Hypothalamus (tissue), 51 donors: Measurements from ENCODE around the gene CLIC5.

Experiments used
- DNase-seq, 51 donors: peaks; one replicate each; lab custom pipeline; 2025; lab: John Stamatoyannopoulos, UW

CLIC5 gene

DNA sequence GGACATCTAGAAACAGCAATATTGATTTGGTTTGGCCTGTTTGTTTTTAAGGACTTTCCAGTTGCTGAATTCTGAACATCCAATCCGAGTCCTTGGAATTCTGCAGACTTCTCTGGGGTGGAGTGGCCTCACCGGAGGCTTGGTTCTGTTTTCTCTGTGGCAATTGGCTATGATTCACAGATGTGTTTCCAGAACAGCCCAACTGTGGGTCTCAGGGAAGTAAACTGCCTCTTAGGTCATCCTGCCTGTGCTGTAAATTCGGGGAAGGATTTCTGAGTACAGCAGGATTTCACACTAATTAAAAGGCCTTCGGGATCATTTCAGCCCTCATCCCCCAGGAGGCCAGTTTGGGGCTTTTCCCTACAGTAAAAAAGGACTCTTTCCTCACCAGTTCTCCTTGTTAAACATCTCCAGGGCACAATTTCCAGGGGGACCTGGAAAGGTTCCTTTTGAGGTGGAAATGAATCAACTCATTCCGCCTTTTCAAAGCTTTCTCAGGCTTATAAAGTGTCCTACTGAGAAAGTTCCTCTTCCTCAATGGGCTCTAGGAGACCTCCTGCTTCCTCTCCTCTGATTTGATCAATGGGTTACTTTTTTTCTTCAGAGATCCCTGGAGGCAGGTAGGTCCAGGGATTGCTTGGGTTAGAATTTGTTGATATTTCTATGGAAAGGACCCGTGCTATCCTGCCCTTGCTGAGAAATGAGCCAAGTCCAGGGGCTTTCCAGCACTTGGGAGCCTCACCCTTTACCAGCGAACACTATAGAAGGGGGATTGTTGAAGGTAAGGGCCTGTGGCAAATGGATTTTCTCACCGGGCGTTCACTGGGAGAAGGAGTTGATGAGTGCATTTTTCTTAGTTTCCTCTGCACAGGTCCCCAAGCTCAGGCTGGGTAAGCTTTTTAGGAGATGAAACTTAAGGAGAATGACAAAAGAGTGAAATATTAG lies 114.6 kb downstream of the CLIC5 start:
- DNase-seq, result no peak

DNA sequence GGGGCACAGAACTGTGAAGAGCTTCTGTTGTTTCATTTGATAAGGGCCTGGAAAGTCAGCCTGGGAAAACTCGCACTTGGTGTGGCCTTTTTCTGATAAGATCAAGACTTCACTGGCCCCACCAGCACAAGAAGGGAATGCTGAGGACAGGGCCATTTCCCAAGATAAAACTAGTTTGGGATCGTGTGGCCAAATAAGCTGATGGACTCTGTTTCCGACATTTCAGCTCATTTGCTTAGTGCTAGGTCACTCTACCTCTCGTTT lies 116.0 kb downstream of the CLIC5 start:
- no peak for DNase-seq

DNA sequence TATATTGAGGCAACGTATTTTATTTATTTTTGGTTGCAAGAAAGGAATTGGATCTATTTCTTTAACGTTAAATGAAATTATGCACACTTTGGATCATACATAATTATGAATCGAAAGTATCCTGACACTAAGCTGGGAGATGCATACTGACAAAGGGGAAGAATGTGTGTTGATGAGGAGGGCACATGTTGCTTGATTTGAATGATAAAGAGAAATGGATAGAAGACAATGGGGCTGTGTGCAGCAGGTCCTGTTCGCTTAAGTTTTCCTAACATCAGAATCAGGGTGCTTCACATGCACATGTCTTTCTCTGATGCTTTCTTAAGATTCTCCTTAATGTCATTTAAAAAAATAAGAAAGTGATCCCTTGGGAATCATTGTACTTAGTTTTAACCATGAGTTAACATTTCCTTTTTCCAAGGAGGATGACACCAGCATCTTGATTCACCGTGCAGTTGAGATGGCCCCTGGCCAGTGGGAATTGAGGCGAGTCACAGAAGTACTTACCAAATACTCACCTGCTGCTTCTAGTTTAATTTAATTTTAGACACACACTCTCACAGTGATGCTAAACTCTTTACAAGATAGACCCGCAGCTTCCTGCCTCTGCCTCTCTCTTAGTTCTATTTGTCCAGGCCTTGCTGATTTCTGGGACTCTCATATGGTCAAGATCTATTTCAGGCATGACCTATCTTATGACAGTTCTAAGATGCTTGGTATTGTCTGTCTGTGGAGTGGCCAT lies 116.5 kb downstream of the CLIC5 start:
- DNase-seq, result no peak

DNA sequence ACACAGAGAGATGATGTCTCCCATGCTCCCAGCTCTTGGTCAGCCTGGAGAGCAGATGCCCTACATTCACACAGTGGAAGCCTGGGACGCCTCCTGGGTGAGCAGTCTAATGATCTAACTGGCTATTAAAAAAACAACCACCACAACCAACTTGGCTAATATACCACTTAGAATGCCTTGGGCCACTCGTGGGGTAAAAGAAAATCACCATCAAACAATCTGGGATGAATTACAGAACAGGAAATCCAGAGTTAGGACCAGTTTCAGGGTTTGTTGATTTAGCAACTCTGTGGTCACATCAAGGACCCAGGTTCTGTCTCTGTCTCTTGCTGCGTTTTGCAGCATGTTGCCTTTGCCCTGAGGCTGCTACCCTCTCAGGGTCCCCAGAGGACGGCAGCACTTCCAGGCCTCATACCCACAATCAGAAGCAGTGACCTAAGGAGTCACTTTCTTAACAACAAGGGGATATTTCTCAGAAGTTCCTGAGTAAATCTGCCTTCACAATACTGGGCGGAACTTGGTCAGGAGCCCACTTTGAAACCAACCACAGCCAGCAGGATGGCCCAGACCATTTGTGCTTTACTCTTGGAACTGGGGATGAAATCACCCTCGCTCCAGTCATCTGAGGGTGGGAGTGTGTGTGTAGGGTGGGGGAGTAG lies 118.7 kb downstream of the CLIC5 start:
- DNase-seq, result peak in 2 of 51 donors; percentile 3 to 4

DNA sequence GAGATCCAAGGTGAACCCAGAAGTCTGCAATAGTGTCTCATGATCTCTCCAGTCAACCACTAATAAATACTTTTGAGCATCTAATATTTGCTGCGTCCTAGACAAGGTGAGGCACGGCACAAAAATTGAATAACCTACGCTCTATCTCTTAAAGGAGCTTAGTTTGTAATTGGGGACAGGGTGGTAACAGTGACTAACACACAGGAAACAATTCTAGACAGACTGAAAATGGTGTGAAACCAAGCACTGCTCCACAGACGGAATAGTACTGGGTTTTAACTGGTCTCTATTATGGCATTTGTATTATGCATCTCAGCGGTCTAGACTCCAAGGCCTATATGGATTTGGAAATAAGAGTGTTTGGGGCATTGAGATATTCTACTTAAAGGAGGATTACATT lies 120.1 kb downstream of the CLIC5 start:
- no peak for DNase-seq

DNA sequence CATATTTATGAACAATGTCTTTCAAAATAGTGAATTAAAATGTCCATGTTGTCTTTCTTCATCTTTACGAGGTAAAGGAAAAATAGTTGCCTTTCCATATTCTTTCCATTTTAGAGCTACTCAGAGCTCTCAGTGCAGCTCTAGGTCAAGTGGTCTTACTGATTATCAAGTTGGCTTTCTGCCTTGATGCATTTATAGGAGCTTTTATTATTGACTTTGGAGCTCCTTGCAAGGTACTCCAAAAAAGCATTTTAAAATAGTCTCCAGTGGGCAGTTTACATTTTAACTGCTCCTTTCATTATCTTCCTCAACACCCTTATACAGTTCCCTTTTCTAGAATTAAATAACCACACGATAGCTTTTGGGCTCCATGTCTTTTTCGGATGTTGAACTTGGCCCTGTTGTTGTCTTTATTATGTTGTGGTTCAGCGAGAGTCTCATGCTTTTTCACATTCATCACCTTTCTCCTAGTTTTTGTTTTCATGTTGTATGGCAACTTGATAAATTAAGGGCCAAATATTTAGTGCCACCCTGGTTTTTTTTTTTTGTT lies 122.9 kb downstream of the CLIC5 start:
- no peak for DNase-seq

DNA sequence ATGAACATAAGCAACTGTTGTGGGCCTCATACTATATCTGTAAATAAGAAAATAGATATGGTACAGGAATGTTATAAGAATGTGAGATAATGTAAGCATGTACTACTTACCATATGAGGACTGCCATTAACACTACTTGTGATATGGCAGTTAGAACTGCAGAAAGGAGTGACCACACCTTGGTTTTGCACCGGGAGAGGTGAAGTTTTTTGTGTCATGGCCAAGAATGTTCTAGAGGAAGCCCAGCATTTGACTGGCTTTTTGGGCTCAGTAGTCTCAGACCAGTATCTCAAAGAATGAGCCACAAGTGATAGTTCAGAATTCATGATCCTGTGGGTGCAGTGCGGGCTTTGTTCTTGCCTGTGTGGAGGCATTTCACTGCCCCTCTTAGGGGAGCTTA lies 123.5 kb downstream of the CLIC5 start:
- DNase-seq, result no peak

DNA sequence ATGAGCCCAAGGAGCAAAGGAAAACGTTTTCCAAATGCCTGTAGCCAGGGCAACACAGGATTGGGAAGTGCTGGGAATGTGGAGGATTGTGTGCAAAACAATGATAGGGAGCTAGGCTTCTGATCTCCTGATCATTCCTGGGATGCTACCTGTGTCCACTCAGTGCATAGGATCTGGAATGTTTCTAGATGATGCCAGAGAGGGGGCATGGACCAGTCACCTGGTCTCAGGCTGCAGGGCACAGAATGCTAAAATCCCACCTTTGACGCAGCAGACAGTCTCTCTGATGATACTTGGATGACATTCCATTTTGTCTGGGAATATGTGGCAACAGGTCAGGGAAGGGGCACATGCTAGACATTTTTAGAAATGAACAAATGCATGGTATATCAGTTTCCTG lies 128.9 kb downstream of the CLIC5 start:
- DNase-seq, result no peak

DNA sequence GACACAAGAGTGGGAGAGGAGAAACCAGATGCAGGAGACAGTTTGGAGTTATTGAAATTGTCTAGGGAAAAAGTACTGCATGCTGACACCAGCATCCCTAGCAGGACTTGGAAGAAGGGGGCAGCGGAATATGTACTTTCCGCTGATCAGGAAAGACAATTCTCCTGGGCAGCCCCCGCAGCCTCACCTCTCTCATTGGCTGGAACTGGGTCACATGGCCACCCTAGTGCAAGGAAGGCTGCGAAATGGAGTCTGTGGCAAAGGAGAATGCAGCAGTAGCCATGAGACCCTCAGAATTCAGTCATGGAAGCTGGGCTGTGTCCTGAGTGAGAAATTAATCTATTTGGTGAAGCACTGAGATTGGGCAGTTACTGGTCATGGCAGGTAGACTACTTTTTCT lies 131.3 kb downstream of the CLIC5 start:
- no peak for DNase-seq

DNA sequence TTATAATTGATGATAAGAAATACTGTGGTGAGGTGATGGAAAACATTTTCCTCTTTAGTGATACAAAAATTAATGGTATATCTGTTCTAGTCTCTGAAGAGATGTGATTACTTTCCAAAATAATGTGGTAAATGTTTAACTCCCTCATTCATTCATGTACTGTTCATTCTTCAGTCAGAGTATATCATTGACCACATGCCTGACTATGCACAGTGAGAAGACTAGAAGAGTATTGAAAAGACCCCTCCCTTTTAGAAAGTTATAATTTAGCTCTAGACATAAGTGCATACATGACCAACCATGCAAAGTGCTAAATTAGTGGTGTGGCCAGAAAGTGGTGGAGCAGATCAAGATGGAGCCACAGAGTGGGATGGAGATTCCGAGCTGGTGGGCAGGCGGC lies 133.0 kb downstream of the CLIC5 start:
- no peak for DNase-seq

DNA sequence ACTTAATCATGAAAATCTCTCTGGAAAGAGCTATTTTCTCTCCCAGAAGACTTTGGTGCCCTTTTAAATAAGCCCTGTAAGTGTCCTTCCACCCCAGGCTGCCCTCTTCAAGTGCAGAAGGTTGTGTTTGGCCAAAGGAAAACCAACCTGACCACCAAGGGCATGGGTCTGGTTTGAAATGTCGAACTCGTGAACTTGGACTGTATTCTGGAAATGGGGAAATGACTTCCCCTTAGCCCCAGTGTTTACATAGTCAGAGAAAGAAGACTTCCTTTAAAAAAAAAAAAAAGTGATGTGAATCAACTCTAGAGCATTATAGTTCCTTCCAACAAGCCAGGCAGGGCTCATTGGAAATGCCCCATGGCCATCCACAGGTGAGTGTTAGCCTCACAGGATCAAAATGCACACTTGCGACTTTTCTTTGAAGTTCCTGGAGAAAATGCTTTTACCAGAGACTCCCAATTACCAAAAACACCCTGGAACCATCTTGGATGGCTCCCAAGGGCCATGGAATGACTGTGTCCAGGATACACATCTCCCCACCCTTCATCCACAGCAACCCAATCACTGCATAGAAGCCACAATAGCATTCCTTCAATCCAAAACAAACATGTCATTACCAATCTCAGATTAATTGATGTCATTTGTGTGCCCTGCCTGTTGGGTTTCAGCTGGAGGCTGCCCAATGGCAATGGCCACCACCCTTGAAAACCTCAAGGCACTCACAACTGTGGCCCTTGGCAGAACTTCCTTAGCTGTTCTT lies 133.8 kb downstream of the CLIC5 start:
- no peak for DNase-seq

DNA sequence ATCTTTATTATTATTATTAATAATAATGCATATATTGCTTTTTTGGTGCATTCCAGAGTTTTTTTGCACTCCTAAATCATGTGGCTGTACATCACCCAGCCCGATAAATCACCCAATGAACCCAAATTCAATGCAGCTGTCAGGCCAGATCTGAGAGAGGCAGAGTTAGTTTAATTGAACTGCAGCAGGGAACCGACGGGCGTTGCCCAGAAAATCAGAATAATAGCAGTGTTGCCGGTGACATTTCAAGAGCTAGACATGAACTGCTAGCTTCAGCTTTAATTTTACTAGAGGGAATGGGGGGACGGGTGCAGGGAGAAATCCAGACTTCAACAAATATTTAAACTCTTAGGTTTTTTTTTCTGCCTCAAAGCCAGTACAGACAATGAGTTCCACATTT lies 135.0 kb downstream of the CLIC5 start:
- DNase-seq, result no peak

DNA sequence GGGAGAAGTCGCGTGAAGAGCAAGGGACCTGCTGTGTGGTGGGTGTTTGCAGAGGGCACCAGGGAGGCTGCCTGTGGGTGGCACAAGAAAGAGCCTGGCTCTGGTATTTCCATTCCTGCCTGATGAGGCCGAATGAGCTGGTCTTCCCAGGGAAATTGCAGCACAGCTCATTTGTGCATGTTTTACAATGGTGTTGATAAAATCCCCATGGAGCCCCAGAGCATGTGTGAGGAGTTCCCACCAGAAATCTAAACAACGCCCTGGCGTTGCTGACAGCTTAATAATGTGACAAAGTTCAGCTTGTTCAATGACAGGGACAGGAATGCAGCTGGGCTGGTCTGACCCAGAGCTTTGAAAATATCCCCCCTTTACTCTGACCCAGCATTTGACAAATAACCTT lies 135.5 kb downstream of the CLIC5 start:
- DNase-seq, result no peak

DNA sequence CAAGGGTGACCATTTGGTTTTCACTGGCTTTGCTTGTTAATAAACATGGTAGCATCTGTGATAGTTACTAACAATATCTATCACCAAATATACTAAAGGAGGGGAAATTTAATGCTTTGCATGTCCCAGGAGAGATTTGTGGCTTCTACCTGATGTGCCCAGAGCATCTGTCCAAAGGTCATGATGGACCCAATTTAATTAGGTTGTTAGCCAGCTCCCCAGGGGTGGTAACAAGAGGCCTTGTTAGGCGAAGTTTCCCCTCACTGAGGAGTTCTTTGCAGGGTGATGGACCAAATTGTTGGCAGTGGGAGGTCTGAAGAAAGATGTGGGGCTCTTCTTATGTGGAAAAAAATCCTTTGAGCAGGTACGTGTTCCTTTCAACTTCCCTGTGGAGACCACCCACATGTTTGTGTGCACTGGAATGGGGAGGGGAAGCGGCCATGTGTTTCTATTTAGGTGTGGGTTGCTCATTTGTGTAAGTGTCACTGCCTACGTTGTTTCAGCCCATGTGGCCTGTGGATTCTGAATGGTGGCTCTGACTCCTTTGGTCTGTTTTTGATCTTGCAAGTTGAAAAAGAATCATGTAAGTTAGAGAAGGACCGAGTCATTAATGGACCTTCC lies 137.6 kb downstream of the CLIC5 start:
- no peak for DNase-seq

DNA sequence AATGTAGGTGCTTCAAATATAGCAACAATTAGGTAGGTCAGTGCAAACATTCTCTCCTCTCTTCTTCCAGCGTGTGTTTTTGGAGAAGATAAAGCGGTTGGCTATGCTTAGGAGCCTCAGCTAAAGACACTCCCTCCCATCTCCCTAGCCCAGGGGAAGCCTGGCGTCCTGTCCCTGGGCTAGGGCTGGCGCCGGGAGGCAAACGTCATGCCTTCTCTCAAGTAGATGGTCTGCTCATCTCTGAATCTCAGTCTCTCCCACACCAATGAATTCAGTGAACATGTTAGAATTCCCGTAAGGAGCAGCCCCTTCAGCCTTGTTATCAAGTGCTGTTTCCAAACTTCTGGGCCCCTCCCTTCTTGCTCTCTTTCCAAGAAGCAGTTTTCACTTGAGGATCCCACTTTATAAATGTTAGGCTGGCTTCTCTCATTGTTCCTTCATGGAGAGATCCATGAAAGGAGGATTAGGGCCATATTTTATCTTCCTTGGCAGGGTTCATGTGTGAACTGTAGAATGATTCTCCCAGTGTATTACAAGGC lies 142.8 kb downstream of the CLIC5 start:
- DNase-seq, result no peak

DNA sequence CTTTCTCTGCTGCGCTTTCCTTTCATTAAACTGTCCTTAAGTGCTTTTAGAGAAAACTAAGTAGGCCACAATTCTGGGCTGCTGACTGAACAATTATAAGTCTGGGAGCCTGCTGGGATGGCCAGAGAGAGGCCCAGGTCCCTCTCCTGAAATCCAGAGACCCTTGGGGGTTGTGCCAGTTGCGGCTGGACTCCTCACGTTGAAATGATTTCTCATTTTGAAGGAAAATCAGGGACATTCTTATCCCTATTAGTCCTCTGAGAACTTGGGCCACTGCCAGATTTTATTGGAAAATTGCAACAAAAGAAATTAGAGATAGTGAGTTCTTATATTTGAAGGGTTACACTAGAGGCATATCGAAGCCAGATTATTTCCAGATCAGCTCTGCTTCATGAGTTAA lies 145.1 kb downstream of the CLIC5 start:
- DNase-seq, result no peak

DNA sequence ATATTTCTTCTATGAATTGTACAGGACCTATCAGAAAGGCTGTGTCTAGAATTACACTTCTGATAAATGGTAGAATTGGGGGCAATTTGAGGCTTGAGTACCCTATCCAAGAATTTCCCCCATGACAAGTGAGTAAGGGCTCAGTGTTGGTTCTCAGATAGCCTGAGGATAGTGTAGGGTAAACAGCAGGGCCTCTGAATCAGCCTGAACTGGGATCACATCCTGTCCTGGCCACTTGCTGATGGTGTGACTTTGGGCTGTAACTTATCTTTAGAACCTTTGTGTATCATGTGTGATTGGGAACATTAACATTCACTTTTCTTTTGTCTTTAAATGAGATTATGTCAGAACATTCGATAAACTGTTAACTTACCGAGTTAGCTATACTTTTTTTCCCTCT lies 151.0 kb downstream of the CLIC5 start:
- DNase-seq, result no peak

DNA sequence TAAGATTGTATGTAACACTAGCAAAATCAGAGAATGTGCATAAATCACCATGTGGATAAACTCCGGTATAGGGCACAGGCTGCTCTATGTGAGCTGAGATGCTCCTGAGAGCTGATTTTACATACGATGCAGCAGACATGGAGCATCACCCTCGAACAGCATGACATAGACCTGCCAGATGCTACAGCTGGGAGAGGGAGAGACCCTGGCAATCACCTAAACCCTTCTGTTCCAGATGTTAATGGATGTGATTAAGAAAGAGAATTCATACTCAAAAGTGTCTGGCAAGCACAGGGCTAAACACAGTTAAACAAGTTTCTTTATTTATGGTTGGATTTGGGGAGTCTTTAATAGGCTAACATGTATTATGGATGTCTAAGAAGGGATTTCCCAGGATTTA lies 157.0 kb downstream of the CLIC5 start:
- no peak for DNase-seq

DNA sequence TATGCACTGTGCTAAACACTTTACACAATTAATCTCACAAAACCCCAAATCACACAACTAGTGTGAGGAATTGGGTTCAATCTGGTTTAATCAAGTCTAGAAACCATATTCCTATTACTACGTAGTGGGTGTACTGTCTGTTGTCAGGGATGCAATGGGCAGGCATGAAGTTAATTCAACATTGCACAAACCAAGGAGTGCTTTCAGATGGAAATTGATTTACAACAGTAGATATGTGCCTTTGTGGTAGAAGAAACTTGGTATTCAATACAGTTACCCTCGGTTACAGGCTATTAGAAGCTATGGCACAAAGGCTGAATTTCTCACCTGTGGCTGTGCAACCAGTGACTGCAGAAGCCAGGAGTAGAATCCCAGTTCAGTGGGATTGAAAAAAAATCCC lies 157.8 kb downstream of the CLIC5 start:
- no peak for DNase-seq
